HG02678 (cell line): ENCODE data around the gene KLHL12.

ENCODE experiments used
- ATAC-seq: cut with Tn5 transposase; IDR thresholded peaks from one replicate; pipeline ENCODE4 v1.9.1; 2021; ENCODE audit warnings: mild to moderate bottlenecking, moderate library complexity; ENCODE audit not compliant: unreplicated experiment

The KLHL12 gene

GRCh38 chr1:202926581-202927491 lies at the start of gene KLHL12:
Gene KLHL12 (minus strand): TSS chr1:202927234. CDS start chr1:202925162, 2,072 bp downstream.
- ATAC-seq, result peak; percentile 95

DNA sequence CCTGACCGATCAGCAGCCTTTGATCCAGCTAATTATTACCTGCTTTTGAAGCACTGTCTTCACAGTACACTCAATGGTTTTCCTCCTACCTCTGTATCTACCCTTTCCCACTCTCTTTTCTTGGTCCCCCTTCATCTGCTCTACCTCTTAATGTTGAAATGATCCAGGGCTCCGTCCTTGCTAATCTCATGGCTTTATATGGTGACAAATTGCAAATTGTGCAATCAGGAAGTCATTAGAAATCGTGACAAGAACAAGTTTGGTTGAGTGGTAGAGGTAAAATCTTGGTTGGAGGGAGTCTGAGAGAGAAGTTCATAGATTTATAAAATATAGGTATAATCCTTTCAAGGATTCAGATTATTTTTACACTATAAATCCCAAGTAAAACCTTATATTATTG lies 49.6 kb upstream of the KLHL12 start:
- ATAC-seq, result no peak

DNA sequence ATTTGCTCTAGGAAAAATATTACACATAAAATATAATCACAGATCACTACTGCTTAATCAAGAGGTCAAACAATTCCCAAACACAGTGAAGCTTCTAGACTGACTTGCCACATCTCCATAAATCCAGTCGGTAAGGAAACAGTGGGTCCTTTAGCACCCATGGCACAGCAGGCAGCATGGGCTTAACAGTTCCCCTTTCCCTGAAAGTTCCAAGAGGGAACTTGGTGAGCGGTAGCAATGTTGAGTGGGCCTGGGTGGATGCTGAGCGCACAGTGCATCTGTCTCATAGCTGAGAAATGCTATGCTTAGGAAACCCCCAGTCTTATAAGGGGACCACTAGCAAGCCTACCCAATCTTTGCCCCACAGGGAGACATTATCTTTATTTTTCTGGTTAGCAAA lies 47.8 kb upstream of the KLHL12 start:
- no peak for ATAC-seq

DNA sequence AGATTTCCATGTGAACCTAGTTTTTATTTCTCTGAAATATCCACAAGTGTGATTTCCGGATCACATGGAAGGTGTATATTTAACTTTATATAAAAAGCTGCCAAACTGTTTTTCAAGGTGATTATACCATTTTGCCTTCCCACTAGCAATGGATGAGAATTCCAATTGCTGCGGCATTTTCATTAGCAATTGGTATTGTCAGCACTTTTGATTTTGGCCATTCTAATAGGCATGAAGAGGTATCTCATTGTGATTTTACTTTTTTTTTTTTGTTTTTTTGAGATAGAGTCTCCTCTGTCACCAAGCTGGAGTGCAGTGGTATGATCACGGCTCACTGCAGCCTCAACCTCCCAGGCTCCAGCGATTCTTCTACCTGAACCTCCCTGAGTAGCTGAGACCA lies 45.0 kb upstream of the KLHL12 start:
- no peak for ATAC-seq

DNA sequence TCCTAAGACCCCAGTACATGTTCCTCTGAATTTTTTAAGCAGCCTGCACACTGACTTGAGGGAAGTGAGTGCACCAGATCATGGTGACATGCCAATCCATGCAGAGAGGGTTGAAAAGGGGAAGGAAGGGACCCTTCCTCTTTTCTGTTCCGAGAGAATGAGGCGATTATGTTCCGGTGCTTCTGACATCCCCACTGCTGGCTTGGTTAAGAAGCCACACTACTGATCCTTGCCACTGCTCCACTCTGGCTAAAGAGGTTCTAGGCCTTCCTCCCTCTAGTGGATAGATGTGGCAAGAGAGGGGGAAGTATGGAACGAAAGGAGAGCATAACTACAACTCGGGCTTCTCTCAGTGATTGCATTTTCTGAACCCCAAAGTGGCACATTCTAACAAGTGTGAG lies 41.9 kb upstream of the KLHL12 start:
- peak; percentile 60 for ATAC-seq

GRCh38 chr1:202968351-202968750 lies 41.3 kb upstream of the KLHL12 start:
- ATAC-seq, result no peak

GRCh38 chr1:202967684-202968281 lies 40.7 kb upstream of the KLHL12 start:
- peak; percentile 13 for ATAC-seq

GRCh38 chr1:202966006-202966898 lies 39.2 kb upstream of the KLHL12 start:
- ATAC-seq, result no peak

GRCh38 chr1:202965422-202965821 lies 38.4 kb upstream of the KLHL12 start:
- no peak for ATAC-seq

DNA sequence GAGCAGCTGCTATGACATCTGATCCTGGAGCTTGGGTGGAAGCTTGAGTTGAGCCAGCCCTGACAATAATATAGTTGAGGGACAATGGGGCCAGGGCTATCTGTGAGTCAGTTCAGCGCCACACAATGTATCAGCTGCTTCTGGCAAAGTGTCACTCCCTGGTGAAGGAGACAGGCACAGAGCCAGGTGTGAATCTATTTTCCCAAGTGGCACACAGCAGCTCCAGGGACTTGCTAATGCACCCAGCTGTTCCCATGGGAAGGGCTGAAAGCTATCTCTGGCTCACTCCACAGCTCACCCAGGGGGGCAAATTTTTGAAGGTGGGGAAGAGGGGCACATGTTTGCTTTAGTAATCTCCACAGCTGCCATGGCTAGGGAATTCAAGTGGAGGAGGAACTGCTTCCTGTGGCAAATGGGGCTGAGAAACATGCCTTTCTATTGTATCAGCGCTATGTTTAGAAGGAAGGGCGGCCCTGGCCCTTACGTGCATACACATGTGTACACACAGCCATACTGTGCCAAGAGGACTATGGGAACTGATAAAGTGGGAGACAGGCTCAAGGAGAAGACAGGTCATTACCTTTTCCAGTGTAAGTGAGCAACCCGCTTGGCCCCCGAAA lies 37.9 kb upstream of the KLHL12 start:
- ATAC-seq, result no peak

GRCh38 chr1:202961220-202961880 lies 34.3 kb upstream of the KLHL12 start:
- ATAC-seq, result no peak

- ATAC-seq, result no peak
Observed at GRCh38 chr1:202959276-202959620, 32.2 kb upstream of the KLHL12 start.

GRCh38 chr1:202958544-202959275 lies 31.7 kb upstream of the KLHL12 start:
- no peak for ATAC-seq

DNA sequence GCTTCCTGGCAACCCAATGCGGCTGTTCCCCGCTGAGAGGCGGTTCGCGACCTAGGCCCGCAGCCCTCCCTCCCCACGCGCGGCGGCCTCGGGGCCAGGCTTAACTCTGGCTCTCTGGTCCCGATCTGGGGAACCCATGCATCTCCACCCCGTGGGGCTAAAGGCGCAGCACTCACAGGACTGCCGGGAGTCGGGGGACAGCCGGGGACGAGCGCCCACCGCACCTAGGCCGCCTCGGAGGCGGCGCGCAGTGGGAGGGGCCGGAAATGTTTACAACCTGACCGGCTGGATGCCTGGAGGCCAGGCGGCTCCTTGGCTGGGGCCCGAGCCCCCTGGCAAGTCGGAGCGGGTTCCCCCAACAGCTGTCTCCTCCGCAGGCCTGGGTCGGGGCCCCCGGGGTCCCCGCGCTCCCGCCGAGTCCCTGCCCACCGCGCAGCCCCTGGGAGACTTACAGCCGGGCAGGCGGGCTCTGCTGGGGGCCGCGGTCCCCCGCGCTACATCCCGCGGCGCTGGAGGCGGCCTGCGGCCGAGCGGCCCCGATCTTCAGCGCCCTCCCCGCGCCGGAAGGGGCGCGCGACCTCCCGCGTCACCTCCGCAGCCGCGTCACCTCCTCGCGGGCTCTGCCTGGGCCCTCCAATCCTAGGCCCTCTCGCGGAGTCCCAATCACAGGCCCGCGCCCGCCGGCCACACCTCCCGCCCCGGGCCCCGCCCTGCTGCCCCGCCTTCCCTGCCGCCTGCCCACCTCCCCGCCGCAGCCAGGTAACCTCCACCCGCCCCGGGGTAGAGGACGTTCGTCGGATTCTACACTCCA lies 30.9 kb upstream of the KLHL12 start, which contains the start of gene ADIPOR1:
Gene ADIPOR1 (minus strand): TSS at position 580 of the 811 bp plus-strand sequence. CDS start 7,242 bp downstream, outside the sequence.
- ATAC-seq, result peak; percentile 98

DNA sequence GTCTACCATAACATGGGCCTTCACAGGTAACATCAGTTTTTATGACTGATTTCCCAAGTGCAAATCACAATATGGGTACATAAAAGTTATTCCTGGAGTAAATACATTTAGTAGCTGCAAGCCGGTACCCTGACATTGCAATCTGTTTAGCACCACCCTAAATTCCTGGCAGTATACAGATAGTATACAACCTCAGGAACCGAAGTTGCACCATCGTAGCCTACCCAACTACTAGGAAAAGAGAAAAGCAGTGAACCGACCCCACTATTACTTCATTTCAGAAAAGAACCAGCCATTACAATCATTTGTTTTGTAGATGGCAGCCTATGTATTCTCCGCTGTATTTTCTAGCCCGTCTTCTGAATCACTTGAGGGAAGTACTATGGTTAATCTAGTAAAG lies 29.9 kb upstream of the KLHL12 start:
- ATAC-seq, result no peak

GRCh38 chr1:202954057-202954745 lies 27.2 kb upstream of the KLHL12 start:
- no peak for ATAC-seq

DNA sequence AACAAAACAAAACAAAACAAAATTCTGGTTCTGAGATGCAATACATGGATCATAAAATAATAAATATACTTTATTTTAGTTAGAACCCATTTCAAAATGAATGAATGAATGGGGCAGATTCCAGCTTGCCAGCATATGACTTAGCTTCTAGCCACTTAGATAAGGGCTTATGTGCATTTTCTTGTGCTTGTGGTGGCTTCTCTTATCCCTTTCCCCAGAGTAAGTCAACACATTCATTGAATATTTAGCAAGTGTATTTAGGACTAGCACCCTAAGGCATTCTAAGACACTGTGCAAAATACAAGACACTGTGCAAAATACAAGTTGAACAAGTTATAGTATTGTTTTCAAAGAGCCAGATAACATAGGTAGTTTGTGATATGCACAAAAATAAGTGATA lies 26.4 kb upstream of the KLHL12 start:
- no peak for ATAC-seq

DNA sequence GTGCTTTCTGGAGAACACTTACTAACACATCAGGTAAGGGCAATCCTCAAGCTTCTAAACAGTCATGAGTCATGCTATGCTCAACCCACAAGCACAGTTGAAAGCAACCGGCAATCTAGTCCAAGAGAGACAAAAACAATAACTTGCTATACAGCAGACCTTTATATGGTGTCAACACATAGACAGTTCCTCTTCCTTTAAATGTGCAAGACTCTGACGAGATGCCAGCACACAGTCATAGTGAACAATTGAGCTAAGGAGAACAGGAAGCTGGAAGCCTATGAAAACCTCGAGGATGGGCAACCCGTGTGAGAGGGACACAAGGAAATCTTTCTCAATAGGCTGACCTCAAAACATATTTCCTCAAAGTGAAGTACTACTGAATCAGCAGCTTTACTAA lies 25.8 kb upstream of the KLHL12 start:
- ATAC-seq, result no peak
